NCI-H2227 (cell line): ENCODE measurements around the gene ELMOD1.

Experiments
- DNase-seq: peaks from one replicate; lab custom pipeline; 2025; ENCODE audit not compliant: unreplicated experiment; lab: John Stamatoyannopoulos, UW

The ELMOD1 gene

DNA sequence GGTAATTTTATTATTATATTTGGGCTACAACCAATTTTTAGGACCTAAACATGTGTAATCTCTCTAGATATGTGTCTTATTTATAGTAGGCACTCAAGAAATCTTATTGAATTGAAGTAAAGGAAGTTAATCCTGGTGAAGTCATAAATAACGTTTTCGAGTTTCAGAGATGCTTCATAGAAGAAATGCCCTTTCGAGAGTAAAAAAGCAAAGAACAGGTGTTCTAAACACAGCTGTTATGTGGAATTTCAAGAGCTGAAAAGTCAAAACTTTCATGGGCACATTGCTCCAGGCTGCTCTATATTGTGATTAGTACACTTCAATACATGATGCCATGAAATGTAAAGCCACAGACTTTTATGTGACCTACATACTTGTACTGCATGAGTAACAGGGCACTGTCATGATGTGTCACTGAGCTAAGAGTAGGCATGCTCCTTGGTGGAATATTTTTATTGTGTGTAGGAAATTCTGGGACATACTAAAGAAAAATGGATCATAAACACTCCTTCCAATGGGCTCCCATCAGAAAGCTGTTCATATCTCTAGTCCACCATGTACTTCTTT is 7.2 kb upstream of the ELMOD1 start:
- DNase-seq, result no peak

DNA sequence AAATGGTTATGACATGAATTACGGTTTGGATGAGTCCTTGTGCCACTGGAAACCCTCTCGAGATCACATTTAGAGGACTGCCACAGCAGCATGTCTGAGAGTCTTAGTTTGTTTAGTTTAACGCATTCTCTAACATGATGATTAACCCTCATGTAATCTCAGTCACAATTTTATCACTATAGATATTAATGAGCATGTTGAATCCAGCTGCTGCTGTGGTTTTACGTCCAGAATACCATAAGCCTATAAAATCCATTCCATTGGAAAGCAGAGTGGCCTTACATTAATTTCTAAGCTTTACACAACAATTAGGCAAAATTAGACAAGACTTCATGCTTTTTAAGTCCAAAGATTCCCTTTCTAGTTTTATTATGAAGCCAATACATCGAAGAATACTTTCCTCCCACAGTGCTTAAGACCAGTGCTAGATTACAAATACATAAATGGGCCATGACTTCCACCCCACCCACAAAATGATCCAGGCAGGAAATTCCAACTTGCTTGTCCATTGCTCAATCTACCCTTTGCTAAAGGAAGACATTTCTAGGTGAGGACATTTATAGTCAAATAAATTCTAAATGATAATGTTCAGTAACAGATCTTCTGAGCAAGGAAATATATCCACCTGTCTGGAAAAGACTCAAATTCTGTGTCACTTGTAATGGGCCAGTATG is 3.5 kb upstream of the ELMOD1 start:
- no peak for DNase-seq

DNA sequence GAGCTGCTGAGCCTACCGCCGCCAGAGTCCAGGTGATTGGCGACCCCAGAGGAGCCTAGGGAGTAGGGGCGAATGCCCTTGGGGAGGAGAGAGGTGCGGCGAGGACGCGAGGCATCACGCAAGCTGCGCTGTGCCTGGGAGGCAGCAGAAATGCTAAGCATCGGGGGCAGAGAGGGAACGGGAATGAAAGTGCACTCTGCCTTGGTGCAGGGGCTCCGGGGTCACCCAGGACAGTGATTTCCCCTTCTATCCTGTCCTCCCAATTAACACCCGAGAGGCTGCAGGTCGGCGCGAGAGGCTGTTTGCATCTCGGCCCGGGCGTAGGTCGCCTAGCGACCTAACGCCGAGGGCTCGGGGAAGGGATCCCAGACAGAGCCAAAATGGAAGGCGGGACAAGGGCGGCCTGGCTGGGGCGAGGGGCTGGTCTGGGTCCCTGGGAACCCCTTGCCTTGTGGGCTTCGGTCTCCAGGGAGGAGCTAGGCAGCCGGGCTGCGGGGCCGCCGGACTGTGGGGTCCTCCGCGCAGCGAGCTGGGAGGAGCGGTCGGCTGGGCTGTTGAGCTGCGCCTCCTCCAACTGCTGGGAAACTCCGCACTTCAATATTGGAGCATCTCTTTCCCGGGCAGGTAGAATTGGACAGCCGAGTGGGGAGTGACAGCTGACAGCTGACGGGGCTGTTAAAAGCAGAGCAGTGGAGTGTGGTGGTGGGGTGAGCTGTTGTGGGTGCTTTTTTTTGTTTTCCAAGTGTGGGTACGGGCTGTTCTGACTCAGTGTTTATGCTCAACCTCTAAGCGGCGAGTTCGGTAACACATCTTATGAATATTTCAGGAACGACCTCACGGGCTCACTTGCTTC is 657 bp downstream of the ELMOD1 start:
- no peak for DNase-seq

DNA sequence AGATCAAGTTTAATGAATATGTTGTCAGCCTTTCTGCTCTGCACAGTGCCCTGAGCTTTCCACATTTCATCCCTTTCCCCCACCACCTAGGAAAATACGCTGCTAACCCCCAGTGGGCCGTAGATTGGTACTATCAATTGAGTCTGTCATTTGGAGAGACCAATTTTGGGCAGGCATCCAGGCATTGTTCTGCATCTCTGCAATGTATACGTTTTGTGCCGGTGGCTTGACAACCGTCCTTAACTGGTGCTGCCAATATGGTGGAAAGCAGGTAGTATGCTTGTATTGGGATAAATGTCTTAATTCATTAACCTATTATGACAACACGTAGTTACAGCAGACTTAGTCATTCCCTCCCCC is 1.3 kb downstream of the ELMOD1 start:
- DNase-seq, result no peak

DNA sequence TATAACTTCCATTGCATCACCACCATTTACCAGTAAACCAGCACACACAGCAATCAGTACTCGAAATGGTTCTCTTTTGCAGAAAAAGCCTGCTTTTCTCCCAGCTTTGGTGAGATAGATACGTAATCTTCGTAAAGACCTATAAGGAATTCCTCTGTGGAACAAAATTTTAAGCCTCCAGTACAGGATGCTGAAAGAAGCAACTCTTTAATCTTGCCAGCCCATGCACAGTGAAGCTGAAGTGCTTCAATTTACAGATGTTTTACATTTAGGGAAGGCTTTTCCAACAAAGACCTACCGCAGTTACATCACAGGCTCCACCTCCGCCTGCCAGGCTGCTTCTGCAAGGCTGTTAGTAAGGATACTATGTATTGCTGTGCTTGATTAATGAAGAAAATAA is 1.9 kb downstream of the ELMOD1 start:
- DNase-seq, result no peak

DNA sequence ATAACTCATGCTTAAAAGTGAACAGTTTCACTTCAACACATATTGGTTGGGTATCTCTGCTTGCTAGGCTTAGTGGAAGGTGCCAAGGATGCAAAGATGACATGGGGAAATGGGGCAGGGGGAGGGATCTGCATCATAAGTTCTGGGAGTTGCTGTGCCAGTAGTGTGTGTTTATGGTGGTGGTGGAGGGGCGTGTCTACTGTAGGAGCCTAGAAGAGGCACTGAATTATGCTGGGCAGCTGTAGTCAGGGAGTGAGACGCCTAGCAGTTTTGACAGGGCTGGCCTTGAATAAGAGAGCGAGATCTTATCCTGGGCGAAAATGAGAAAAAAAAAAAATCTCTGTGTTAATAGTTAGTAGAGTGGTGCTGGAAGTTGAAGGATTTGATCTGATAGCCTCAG is 3.0 kb downstream of the ELMOD1 start:
- DNase-seq, result peak; percentile 5

DNA sequence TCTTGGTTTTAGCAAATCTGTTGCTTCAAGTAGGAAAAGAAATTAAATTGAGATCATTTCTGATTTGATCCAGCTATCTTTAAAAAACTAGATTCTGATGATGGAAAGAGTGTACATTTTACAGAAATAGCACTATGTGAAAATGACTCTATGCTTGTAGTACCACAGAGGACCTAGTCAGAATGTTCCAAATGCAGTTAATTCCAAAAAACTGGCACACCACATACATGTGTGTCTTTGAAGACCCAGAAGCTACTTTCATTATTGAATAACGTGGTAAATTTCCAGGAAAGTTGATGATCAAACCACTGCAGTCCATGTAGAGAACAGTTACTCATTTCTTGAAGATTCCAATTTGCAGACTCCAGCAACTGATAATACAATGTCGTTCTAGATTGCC is 3.8 kb downstream of the ELMOD1 start:
- no peak for DNase-seq

DNA sequence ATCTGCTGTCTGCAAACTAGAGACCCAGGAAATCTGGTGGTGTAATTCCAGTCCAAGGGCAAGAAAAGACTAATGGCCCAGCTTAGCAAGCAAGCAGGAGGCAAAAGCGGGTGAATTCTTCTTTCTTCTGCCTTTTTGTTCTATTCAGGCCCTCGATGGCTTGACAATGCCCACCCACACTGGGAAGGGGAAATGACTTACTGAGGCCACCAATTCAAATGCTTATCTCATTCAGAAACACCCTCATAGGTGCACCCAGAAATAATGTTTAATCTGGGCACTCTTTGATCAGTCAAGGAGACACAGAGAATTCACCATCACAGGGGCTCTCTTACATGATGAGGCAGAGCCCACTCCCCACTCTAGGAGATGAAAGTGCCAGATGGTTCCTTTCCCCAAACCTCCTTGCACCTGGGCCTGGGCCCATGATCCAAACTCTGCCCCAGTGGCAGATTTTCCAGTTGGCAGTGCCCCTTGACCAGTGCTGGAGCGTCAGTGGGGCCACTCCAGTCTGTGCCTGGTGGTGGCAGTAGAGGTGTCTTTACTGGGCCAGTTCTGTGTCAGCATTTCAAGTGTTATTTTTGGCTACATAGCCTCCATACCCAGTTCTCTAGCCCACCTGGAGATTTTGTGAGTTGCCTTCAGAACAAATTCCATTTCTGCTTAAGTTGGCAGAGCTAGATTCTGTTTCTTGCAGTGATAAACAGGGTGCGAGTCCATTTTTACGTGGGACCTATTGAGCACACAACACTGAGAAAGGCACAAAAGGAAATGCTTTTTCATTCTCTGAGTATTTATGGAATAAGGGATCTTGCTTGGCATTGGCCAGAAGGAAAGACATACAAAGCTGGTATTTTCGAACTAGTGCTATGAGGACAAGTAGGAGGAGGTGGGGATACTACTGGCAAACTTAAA is 7.5 kb downstream of the ELMOD1 start:
- DNase-seq, result peak; percentile 18

DNA sequence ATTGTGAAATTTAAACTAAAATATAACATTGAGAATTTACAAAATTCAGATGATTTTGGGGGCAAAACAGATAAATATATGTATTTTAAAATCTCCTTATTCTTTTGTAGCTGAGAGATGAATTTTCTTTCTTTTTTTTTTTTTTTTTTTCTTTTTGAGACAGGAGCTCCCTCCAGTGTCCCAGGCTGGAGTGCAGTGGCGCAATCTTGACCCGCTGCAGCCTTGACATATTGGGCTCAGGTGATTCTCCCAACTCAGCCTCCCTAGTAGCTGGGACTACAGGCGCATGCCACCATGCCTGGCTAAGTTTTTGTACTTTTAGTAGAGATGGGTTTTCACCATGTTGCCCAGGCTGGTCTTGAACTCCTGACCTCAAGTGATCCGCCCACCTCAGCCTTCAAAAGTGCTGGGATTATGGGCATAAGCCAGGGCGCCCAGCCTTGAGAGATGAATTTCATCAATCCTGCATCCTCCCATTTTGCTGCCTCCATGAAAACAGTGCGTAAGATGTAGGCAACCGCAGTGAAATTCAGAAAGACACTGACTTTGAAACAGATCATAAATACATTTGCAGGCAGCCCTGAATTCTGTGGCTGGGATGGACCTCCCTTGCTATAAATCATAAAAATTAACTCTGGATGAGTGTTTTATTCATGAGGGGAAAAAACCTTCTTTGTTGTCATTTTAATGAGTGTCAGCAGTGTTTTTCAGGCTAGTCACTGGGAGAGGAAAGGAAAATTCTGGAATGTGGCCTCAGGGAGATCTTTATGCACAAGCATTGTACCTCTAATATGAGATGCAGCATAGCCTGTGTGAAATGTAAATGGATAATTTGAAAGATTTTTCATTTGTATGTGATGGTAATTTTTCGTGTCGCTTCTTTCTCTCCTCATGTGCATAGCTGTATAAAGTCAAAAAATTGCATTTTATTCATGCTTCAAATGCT is 14.4 kb downstream of the ELMOD1 start:
- DNase-seq, result no peak

DNA sequence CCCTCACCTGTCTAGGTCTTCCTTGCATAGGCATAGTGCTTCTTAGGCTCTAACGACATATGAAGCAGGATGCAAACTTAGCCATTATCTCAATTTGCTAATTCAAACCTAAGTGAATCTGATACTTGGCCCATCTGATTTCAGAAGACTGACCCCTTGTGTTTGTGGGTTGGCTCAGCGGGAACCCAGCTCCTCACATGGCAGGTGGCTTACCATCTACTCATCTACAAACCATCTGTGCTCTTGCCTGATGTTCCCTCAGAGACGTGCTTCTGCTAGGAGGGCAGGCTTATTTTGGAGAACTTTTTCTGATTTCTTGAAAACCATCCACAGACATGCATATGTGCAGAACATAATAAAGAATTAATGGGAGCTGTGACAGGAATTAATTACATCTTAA is 15.2 kb downstream of the ELMOD1 start:
- no peak for DNase-seq

DNA sequence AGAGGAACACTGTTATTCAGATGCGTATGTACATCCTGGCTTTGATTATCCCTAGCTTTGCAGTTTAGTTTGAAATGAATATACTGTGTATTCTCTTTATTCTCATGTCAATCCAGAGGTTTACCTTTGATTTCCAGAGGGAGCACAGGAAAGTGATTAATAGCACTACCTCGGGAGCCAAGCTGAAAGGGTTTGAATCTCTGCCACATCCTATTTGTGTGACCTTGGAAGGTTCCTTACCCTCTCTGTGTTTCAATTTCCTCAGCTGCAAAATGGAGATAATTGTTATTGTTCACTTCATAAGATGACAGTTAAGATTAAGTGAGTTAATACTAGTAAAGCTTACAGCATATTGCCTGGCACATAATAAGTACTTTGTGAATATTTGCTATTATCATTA is 17.9 kb downstream of the ELMOD1 start:
- DNase-seq, result no peak

DNA sequence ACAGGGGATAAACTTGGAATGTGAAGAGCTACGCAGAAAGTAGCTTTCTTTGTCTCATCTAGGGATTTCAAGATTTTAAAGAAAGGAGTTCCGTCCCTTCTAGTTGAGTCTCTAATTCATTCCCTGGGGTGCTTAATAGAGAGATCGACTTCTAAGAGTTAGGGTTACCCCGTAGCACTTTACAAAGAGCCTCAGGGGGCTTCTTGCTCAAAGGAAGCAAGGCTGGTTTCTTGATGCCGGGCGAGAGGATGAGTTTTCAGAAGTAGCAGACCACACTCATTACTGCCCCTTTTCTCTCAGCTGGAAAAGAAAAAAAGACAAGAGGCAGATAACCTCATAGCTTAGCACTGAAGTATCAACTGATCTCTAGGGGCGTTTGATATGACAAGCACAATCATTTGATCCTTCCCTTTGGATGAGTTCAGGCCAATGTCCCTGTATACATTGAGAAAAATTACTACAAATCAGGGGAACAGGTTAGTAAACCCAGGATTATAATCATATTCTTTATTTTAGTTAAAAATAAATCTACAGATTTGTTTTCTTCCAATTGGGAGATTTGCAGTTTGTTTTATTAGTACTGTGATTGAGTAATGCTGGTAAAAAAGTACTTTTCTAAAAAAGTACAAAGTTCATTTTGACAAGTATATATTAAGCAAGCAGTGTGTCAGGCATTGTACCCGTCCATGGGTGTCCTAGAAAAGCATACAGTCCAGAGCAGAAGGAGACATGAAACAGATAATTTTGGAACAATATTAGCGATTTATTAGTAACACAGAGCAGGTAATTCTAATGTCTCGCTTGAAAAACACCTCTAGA is 18.7 kb downstream of the ELMOD1 start:
- no peak for DNase-seq

DNA sequence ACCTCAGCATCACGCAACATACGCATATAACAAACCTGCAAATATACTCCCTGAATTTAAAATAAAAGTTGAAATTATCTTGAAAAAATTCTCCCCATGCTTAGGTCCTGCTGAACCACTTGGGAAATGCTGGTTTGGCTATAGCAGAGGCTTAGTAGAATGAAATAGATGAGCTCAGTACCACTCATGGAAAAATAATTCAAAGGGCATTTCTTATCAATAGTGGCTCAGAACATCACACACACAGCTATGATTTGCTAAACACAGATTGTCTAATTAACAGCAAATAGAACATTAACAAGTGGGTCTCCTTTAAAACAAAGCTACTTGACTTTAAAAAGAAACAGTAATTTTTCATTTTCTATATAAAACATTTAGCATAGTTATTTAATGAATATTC is 21.5 kb downstream of the ELMOD1 start:
- DNase-seq, result no peak

DNA sequence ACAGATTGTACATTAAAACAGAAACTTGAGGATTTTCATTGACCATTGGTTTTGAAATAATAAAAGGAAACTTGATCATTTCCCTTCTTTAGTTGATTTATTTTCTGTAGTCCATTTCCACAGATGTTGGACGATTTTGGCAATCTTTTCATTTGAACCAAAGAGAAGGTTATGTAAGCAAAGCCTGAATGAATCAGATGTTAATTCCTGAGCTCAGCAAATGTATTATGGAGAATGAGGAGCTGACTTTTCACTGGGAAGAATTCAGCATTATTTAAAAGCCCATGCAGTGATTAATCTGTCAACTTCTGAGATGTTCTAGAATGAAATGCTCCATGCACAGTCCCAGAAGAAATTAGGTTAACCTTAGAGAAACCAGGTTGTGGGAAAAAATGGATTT is 29.0 kb downstream of the ELMOD1 start:
- DNase-seq, result no peak

DNA sequence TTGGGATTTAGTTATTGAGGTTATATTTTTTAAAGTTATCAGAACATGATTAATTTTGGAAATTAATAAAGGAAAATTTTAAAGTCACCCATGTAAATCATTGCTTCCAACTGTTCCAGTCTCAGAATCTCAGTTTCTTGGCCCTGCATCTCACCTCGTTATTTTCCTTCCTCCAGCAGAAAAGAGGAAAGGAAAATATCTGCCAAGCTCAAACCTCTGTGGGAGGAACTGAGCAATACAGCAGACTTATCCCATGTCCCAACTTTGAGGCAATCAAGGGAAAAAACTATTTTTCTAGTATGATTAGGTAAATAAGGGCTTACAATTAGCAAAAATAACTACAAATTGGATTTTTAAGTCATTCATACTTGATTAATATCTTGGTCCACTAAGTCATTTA is 30.1 kb downstream of the ELMOD1 start:
- DNase-seq, result no peak

DNA sequence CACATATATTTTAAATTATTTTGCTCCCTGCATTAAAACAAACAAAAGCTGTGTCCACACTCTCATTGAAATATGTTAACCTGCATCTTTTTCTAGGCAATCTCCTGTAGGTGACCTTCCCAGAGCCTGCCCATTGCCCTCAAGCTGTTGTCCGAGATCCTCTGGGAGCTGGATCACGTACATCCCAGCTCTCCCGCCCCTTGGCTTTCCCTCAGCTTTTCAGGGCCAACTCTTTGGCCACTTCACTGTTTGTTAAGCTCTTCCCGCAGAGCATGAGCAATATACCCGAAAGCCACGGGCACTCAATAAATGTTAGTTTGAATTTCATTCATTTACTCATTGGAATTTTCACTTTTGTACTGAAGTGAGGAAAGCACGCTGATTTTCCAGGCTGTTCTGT is 32.2 kb downstream of the ELMOD1 start:
- DNase-seq, result no peak

DNA sequence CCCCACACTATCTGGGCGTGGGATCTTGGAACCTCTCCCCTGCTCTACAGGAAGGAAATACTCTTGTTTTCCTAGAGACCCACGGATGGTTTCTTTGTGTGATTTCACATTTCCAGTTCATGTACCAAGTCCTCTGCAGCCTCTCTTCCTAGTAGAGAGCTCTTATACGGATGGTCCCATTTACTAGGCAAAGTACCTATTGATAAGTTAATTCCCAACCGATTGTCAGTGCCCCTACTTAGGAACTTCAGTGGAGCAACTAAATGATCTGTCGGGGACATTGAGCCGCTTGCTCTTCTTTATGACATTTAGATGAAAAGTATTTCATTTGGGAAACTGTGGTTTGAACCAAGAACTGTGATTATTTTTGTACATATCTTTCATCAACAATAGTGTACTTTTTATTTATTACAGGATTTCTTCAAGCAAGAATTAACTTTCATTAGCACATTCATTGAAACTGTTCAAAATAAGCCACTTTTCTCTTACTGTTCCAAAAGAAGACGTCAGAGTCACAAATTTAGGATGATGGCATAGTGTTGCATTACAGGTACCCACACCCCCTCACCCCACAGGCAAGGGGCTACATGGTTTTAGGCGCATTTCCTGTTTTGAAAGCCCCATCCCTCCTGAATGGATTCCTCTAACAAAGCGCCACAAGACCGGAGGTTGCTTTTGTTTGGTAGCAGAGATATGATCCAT is 34.2 kb downstream of the ELMOD1 start:
- DNase-seq, result no peak

DNA sequence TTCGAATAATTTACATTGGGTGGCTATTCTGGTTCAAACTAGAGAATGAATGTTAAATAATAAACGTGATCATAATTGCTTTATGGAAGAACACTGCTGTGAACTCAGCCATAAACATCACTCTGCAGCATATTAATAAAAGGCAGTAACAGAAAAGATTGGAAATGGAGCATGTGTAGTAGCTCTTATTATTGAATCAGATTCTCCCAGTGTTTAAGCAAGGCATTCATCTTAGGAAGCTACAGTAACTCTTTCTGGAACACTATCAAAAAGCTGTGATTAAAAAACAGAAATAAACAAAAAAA is 34.7 kb downstream of the ELMOD1 start:
- no peak for DNase-seq

DNA sequence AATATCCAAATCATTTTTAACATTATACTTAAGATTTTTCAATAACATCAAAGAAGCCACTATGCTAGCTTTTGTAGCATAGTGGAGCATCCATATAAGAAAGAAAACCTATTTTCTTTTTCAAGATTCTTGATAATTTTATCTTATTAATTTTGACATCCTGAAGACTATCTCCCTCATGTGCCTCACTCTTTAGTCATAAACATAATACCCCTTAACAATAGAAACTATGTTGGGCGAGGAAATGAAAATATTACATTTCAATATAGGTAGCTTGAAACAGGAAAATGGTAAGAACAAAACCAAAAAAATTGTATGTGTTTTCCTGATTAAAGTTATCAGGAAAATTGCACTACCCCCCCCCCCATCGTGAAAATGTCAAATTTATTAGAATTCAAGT is 40.1 kb downstream of the ELMOD1 start:
- no peak for DNase-seq
